Activated CD8-positive, alpha-beta memory T cell treated with anti-CD3 and anti-CD28 coated beads for 1 hour (primary cell): ENCODE measurements around the gene KRT6A.

Experiments
- DNase-seq, 2 donors: peaks; one replicate each; pipeline ENCODE4 v3.0.0-alpha.2; 2020; ENCODE audit warnings: low read depth in 1 of 2; ENCODE audit errors: extremely low read depth in 1 of 2

Gene KRT6A

GRCh38 chr12:52493172-52493571 is at the start of gene KRT6A:
Gene KRT6A, minus strand, starts transcription at chr12:52493257. Its CDS starts 69 bp downstream, at chr12:52493188.
- DNase-seq = no peak

- no peak for DNase-seq
Measured at GRCh38 chr12:52542157-52542556, 49.1 kb upstream of the KRT6A start.

GRCh38 chr12:52541709-52542108 is 48.7 kb upstream of the KRT6A start:
- no peak for DNase-seq

- no peak for DNase-seq
Measured at GRCh38 chr12:52540531-52540930, 47.5 kb upstream of the KRT6A start.

GRCh38 chr12:52539821-52540173 is 46.7 kb upstream of the KRT6A start:
- DNase-seq = no peak

- DNase-seq = no peak
Measured at GRCh38 chr12:52539083-52539820, 46.2 kb upstream of the KRT6A start.

- no peak for DNase-seq
Measured at GRCh38 chr12:52537101-52537500, 44.0 kb upstream of the KRT6A start.

GRCh38 chr12:52535574-52535973 is 42.5 kb upstream of the KRT6A start:
- DNase-seq = no peak

- no peak for DNase-seq
Measured at GRCh38 chr12:52534482-52534881, 41.4 kb upstream of the KRT6A start.

- DNase-seq = no peak
Measured at GRCh38 chr12:52533686-52534470, 40.8 kb upstream of the KRT6A start.

- DNase-seq = no peak
Measured at GRCh38 chr12:52532636-52533035, 39.6 kb upstream of the KRT6A start.

GRCh38 chr12:52531566-52532300 is 38.7 kb upstream of the KRT6A start:
- no peak for DNase-seq

- no peak for DNase-seq
Measured at GRCh38 chr12:52530905-52531304, 37.8 kb upstream of the KRT6A start.

GRCh38 chr12:52530366-52530765 is 37.3 kb upstream of the KRT6A start:
- DNase-seq = no peak

GRCh38 chr12:52529846-52530245 is 36.8 kb upstream of the KRT6A start:
- DNase-seq = no peak

GRCh38 chr12:52529417-52529816 is 36.4 kb upstream of the KRT6A start:
- no peak for DNase-seq

GRCh38 chr12:52528641-52529143 is 35.6 kb upstream of the KRT6A start:
- DNase-seq = no peak

GRCh38 chr12:52527121-52527800 is 34.2 kb upstream of the KRT6A start:
- DNase-seq = no peak

- DNase-seq = no peak
Measured at GRCh38 chr12:52526511-52526951, 33.5 kb upstream of the KRT6A start.

- no peak for DNase-seq
Measured at GRCh38 chr12:52525661-52526499, 32.8 kb upstream of the KRT6A start.
